ENCODE measurements around the gene SPIRE2.
"Not testable (repeated sequence)": the region's sequence is repeated elsewhere in the genome, so short reads cannot be mapped to it uniquely, and the experiment has no call there.

The SPIRE2 gene

GRCh38 chr16:89791278-89791995 lies 36.8 kb upstream of the SPIRE2 start:
- H3K4me2 ChIP-seq (ENCODE audit: low read length): no peak overlapping the region
- H3K27me3 ChIP-seq (ENCODE audit: low read depth, low read length): no peaks in the 10 kb centered on the region
- TF ChIP-seq CTCF (IDR thresholded peaks at IDR 0.05; ENCODE audit: low read depth, low read length): no peak
- TF ChIP-seq EZH2phosphoT487 (IDR thresholded peaks at IDR 0.05; ENCODE audit: low read depth): no peak
- no peak overlapping the region for H2AFZ ChIP-seq (ENCODE audit: low read depth, low read length)
- peaks cover 4% of the 10 kb centered on the region; the same call in 1 of the 2 replicates for H3K79me2 ChIP-seq (ENCODE audit: low read length)
- H3K9me3 ChIP-seq (ENCODE audit: insufficient read depth, low read length): no peaks in the 10 kb centered on the region
- no peaks in the 10 kb centered on the region for H4K20me1 ChIP-seq (ENCODE audit: insufficient read depth, low read length)
- peaks cover 43% of the 10 kb centered on the region for H3K36me3 ChIP-seq (replicated peaks; ENCODE audit: low read depth, low read length)
- H3K4me3 ChIP-seq (ENCODE audit: low read length): no peak overlapping the region
- H3K27ac ChIP-seq (ENCODE audit: low read length): no peak overlapping the region
- no peaks in the 10 kb centered on the region for H3K4me1 ChIP-seq (ENCODE audit: low read length)
- H3K9ac ChIP-seq (ENCODE audit: low read length): no peak overlapping the region

- not testable (repeated sequence) for H3K27me3 ChIP-seq (ENCODE audit: low read depth, low read length); H3K4me3 ChIP-seq (ENCODE audit: low read length); H3K79me2 ChIP-seq (ENCODE audit: low read length); H3K4me2 ChIP-seq (ENCODE audit: low read length); H4K20me1 ChIP-seq (ENCODE audit: insufficient read depth, low read length); H3K9me3 ChIP-seq (ENCODE audit: insufficient read depth, low read length); H3K27ac ChIP-seq (ENCODE audit: low read length); H3K4me1 ChIP-seq (ENCODE audit: low read length); H2AFZ ChIP-seq (ENCODE audit: low read depth, low read length); H3K9ac ChIP-seq (ENCODE audit: low read length)
- TF ChIP-seq CTCF (IDR thresholded peaks at IDR 0.05; ENCODE audit: low read depth, low read length): peak; percentile 36
- H3K36me3 ChIP-seq (replicated peaks; ENCODE audit: low read depth, low read length): peaks cover 42% of the 10 kb centered on the region
Observed at GRCh38 chr16:89793092-89793491, 35.2 kb upstream of the SPIRE2 start.

- Histone ChIP-seq H3K27ac (ENCODE audit: low read length) (no peak overlapping the region), H3K9me3 (ENCODE audit: insufficient read depth, low read length) (no peaks in the 10 kb centered on the region), H3K9ac (ENCODE audit: low read length) (no peak overlapping the region), H2AFZ (ENCODE audit: low read depth, low read length) (no peak overlapping the region), H3K79me2 (ENCODE audit: low read length) (peaks cover 2% of the 10 kb centered on the region; the same call in 1 of the 2 replicates), H3K4me3 (ENCODE audit: low read length) (no peak overlapping the region), H3K36me3 (replicated peaks; ENCODE audit: low read depth, low read length) (peaks cover 45% of the 10 kb centered on the region), H4K20me1 (ENCODE audit: insufficient read depth, low read length) (no peaks in the 10 kb centered on the region), H3K4me1 (ENCODE audit: low read length) (no peaks in the 10 kb centered on the region), H3K27me3 (ENCODE audit: low read depth, low read length) (no peaks in the 10 kb centered on the region), H3K4me2 (ENCODE audit: low read length) (no peak overlapping the region)
- TF ChIP-seq CTCF (IDR thresholded peaks at IDR 0.05; ENCODE audit: low read depth, low read length) (no peak), EZH2phosphoT487 (IDR thresholded peaks at IDR 0.05; ENCODE audit: low read depth) (no peak)
Observed at GRCh38 chr16:89793955-89794354, 34.3 kb upstream of the SPIRE2 start.

GRCh38 chr16:89795676-89796075 lies 32.6 kb upstream of the SPIRE2 start:
- Histone ChIP-seq H3K4me2 (ENCODE audit: low read length) (no peak overlapping the region), H4K20me1 (ENCODE audit: insufficient read depth, low read length) (0 out of 2 replicates have a peak, but pooled peaks cover 2% of the 10 kb centered on the region), H3K4me3 (ENCODE audit: low read length) (no peak overlapping the region), H3K9me3 (ENCODE audit: insufficient read depth, low read length) (no peaks in the 10 kb centered on the region), H2AFZ (ENCODE audit: low read depth, low read length) (no peak overlapping the region), H3K79me2 (ENCODE audit: low read length) (0 out of 2 replicates have a peak, but pooled peaks cover 2% of the 10 kb centered on the region), H3K27ac (ENCODE audit: low read length) (no peak overlapping the region), H3K9ac (ENCODE audit: low read length) (no peak overlapping the region), H3K4me1 (ENCODE audit: low read length) (no peaks in the 10 kb centered on the region), H3K27me3 (ENCODE audit: low read depth, low read length) (no peaks in the 10 kb centered on the region), H3K36me3 (replicated peaks; ENCODE audit: low read depth, low read length) (peaks cover 56% of the 10 kb centered on the region)
- TF ChIP-seq CTCF (IDR thresholded peaks at IDR 0.05; ENCODE audit: low read depth, low read length): no peak
- no peak for TF ChIP-seq EZH2phosphoT487 (IDR thresholded peaks at IDR 0.05; ENCODE audit: low read depth)

Measured in OCI-LY3 (cell line).